HL-60 (cell line): ENCODE data around the gene C3orf20.

Experiments
- DNase-seq, 2 experiments: peaks; one replicate each; pipeline ENCODE4 v3.0.0-alpha.2; 2010 to 2020; ENCODE audit warnings: low read depth in 1 of 2, low spot score in 1 of 2
- H3K27ac ChIP-seq: fragments of 250-450 bp; sonication (Bioruptor Pico); replicated peaks from 2 replicates; pipeline ENCODE4 v1.5.1; 2020; ENCODE audit warnings: mild to moderate bottlenecking, moderate library complexity
- H3K27me3 ChIP-seq: fragments of 250-450 bp; sonication (Bioruptor Pico); 2 replicates; pipeline ENCODE4 v1.5.1; 2021; ENCODE audit warnings: mild to moderate bottlenecking, moderate library complexity; ENCODE audit not compliant: insufficient read depth, poor library complexity, severe bottlenecking
- H3K4me3 ChIP-seq: replicated peaks from 2 replicates; pipeline ENCODE4 v1.5.1; 2011; ENCODE audit warnings: mild to moderate bottlenecking, control low read depth, low read length; ENCODE audit not compliant: insufficient read depth
- CTCF ChIP-seq: IDR thresholded peaks from one replicate; pipeline ENCODE4 v1.5.1; 2011; ENCODE audit warnings: low read length, control low read depth, inconsistent platforms; ENCODE audit not compliant: insufficient read depth
- GABPA ChIP-seq: IDR thresholded peaks from 2 replicates; pipeline ENCODE4 v1.6.1; 2012; ENCODE audit warnings: low read depth
- POLR2AphosphoS5 ChIP-seq: IDR thresholded peaks from 2 replicates; pipeline ENCODE4 v1.6.1; 2012; ENCODE audit warnings: low read depth
- REST ChIP-seq: IDR thresholded peaks from 2 replicates; pipeline ENCODE4 v1.6.1; 2012; ENCODE audit warnings: low read depth; ENCODE audit not compliant: insufficient replicate concordance
- SPI1 ChIP-seq: IDR thresholded peaks from 2 replicates; pipeline ENCODE4 v1.6.1; 2012; ENCODE audit warnings: low read depth, mild to moderate bottlenecking, borderline replicate concordance

Gene C3orf20

GRCh38 chr3:14811684-14812083, 136.7 kb downstream of the C3orf20 start:
- DNase-seq, result no peak
- Histone ChIP-seq H3K27me3 (peaks cover 47% of the 10 kb centered on the region), H3K27ac (no peak overlapping the region), H3K4me3 (no peak overlapping the region)
- TF ChIP-seq REST (no peak), CTCF (no peak), SPI1 (no peak), GABPA (no peak), POLR2AphosphoS5 (no peak)

- Histone ChIP-seq H3K4me3 (no peak overlapping the region), H3K27me3 (peaks cover 47% of the 10 kb centered on the region), H3K27ac (no peak overlapping the region)
- TF ChIP-seq CTCF (no peak), GABPA (no peak), REST (no peak), SPI1 (no peak), POLR2AphosphoS5 (no peak)
- DNase-seq, result no peak
Observed at GRCh38 chr3:14812196-14812790, 137.4 kb downstream of the C3orf20 start.

DNA sequence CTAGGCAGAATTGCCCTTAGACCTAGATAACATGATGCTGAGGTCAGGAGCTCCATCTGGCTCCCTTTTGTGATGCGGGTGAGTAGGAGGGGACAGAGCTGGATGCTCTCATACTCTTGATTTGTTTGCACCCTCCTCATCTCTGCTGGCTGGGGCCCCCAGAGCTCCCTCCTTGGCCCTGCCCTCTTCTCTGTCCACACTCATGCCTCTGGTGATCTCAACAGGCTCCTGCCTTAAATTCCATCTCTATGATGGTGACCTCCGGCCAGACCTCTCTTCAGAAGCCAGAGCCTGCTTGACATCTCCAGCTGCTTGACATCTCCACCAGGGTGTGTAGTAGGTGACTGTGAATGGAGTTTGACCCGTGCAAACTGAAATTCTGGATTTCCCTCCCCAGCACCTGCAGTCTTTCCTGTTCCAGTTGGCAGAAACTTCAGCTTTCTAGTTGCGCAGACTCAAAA, 139.5 kb downstream of the C3orf20 start:
- no peak for DNase-seq
- H3K27me3 ChIP-seq, result peaks cover 44% of the 10 kb centered on the region
- no peak overlapping the region for H3K4me3 ChIP-seq
- no peak overlapping the region for H3K27ac ChIP-seq
- TF ChIP-seq POLR2AphosphoS5, result no peak
- no peak for TF ChIP-seq CTCF
- no peak for TF ChIP-seq SPI1
- no peak for TF ChIP-seq GABPA
- no peak for TF ChIP-seq REST
